HEK293 (cell line): ENCODE measurements around the gene FERMT1.
A peak's percentile ranks its signal among the peaks of the same experiment; 100 is the strongest.

ENCODE experiments used
- CTCF ChIA-PET: fragments of 350-600 bp; formaldehyde crosslinking; extraction: SDS; loops from one replicate; lab custom pipeline; 2021; ENCODE audit warnings: antibody characterized with exemption; lab: Yijun Ruan, JAX
- POLR2A ChIA-PET: fragments of 300-600 bp; formaldehyde crosslinking; extraction: SDS; loops from one replicate; lab custom pipeline; 2020; ENCODE audit warnings: antibody characterized with exemption, inconsistent platforms; lab: Yijun Ruan, JAX
- H3K27ac ChIP-seq: fragments of 200-500 bp; sonication (Bioruptor generic); 2 replicates; pipeline ENCODE4 v1.5.1; 2014; ENCODE audit warnings: low read depth, low read length, control low read depth, inconsistent platforms; ENCODE audit errors: extremely low read depth
- H3K36me3 ChIP-seq, 2 experiments: fragments of 200-500 bp in 1 of 2; sonication (Bioruptor generic) in 1 of 2; 1 replicate in 1 of 2; 2 replicates in 1 of 2; pipeline ENCODE4 v1.5.1; 2014 to 2017; ENCODE audit warnings: inconsistent platforms in 2 of 2, low read length in 2 of 2; ENCODE audit not compliant: control insufficient read depth in 2 of 2, insufficient read depth in 1 of 2
- H3K4me1 ChIP-seq: fragments of 200-500 bp; sonication (Bioruptor generic); 2 replicates; pipeline ENCODE4 v1.5.1; 2014; ENCODE audit warnings: mild to moderate bottlenecking, low read length, inconsistent platforms; ENCODE audit not compliant: control insufficient read depth, insufficient read depth
- H3K4me3 ChIP-seq: 2 replicates; pipeline ENCODE4 v1.5.1; 2011; ENCODE audit warnings: low read depth, mild to moderate bottlenecking, control low read depth, low read length, moderate library complexity
- H3K9me3 ChIP-seq: fragments of 200-500 bp; sonication (Bioruptor generic); 2 replicates; pipeline ENCODE4 v1.5.1; 2014; ENCODE audit warnings: low read depth, low read length, inconsistent platforms; ENCODE audit not compliant: control insufficient read depth, insufficient read depth
- GLIS1 ChIP-seq: fragments of 450-650 bp; formaldehyde crosslinking; IDR thresholded peaks from 2 replicates; pipeline ENCODE4 v1.5.1; 2016; ENCODE audit warnings: missing biosample characterization, missing genetic modification characterization
- KLF17 ChIP-seq: fragments of 450-650 bp; formaldehyde crosslinking; IDR thresholded peaks from 2 replicates; pipeline ENCODE4 v1.5.1; 2016; ENCODE audit warnings: missing biosample characterization, missing genetic modification characterization
- RBAK ChIP-seq: fragments of 450-650 bp; formaldehyde crosslinking; IDR thresholded peaks from 2 replicates; pipeline ENCODE4 v1.5.1; 2016; ENCODE audit warnings: missing biosample characterization, missing genetic modification characterization
- REPIN1 ChIP-seq: fragments of 450-650 bp; formaldehyde crosslinking; IDR thresholded peaks from 2 replicates; pipeline ENCODE4 v1.5.1; 2017; ENCODE audit warnings: missing biosample characterization, missing genetic modification characterization, low read depth
- SETDB1 ChIP-seq: IDR thresholded peaks from one replicate; pipeline ENCODE4 v1.6.1; 2017; ENCODE audit warnings: mild to moderate bottlenecking, low read length, moderate library complexity, mixed read lengths; ENCODE audit not compliant: insufficient read length
- ZBTB17 ChIP-seq: fragments of 450-650 bp; formaldehyde crosslinking; IDR thresholded peaks from 2 replicates; pipeline ENCODE4 v1.5.1; 2016; ENCODE audit warnings: missing biosample characterization, missing genetic modification characterization
- ZBTB7A ChIP-seq: fragments of 450-650 bp; formaldehyde crosslinking; IDR thresholded peaks from 2 replicates; pipeline ENCODE4 v1.5.1; 2016; ENCODE audit warnings: low read depth, missing biosample characterization, missing genetic modification characterization
- ZFHX2 ChIP-seq: fragments of 450-650 bp; formaldehyde crosslinking; conservative IDR thresholded peaks from 2 replicates; pipeline ENCODE4 v1.5.1; 2016; ENCODE audit warnings: missing biosample characterization, missing genetic modification characterization
- ZNF157 ChIP-seq: fragments of 450-650 bp; formaldehyde crosslinking; IDR thresholded peaks from 2 replicates; pipeline ENCODE4 v1.5.1; 2016; ENCODE audit warnings: missing biosample characterization, missing genetic modification characterization
- ZNF202 ChIP-seq: fragments of 450-650 bp; formaldehyde crosslinking; IDR thresholded peaks from 2 replicates; pipeline ENCODE4 v1.5.1; 2016; ENCODE audit warnings: missing biosample characterization, missing genetic modification characterization, borderline replicate concordance
- ZNF248 ChIP-seq: fragments of 450-650 bp; formaldehyde crosslinking; IDR thresholded peaks from 2 replicates; pipeline ENCODE4 v1.5.1; 2017; ENCODE audit warnings: missing biosample characterization, missing genetic modification characterization
- ZNF354C ChIP-seq: fragments of 450-650 bp; formaldehyde crosslinking; IDR thresholded peaks from 2 replicates; pipeline ENCODE4 v1.5.1; 2016; ENCODE audit warnings: missing biosample characterization, missing genetic modification characterization, low read depth, borderline replicate concordance
- ZNF416 ChIP-seq: fragments of 450-650 bp; formaldehyde crosslinking; IDR thresholded peaks from 2 replicates; pipeline ENCODE4 v1.5.1; 2016; ENCODE audit warnings: missing biosample characterization, missing genetic modification characterization
- ZNF426 ChIP-seq: fragments of 450-650 bp; formaldehyde crosslinking; IDR thresholded peaks from 2 replicates; pipeline ENCODE4 v1.5.1; 2017; ENCODE audit warnings: missing biosample characterization, missing genetic modification characterization, mild to moderate bottlenecking, inconsistent platforms, moderate library complexity
- ZNF433 ChIP-seq: fragments of 450-650 bp; formaldehyde crosslinking; IDR thresholded peaks from 2 replicates; pipeline ENCODE4 v1.5.1; 2016; ENCODE audit warnings: missing biosample characterization, missing genetic modification characterization, low read depth
- ZNF48 ChIP-seq: fragments of 450-650 bp; formaldehyde crosslinking; IDR thresholded peaks from 2 replicates; pipeline ENCODE4 v1.5.1; 2016; ENCODE audit warnings: missing biosample characterization, missing genetic modification characterization
- ZNF488 ChIP-seq: fragments of 450-650 bp; formaldehyde crosslinking; IDR thresholded peaks from 2 replicates; pipeline ENCODE4 v1.5.1; 2016; ENCODE audit warnings: missing biosample characterization, missing genetic modification characterization
- ZNF501 ChIP-seq: fragments of 450-650 bp; formaldehyde crosslinking; IDR thresholded peaks from 2 replicates; pipeline ENCODE4 v1.5.1; 2016; ENCODE audit warnings: missing biosample characterization, missing genetic modification characterization
- ZNF624 ChIP-seq: fragments of 450-650 bp; formaldehyde crosslinking; IDR thresholded peaks from 2 replicates; pipeline ENCODE4 v1.5.1; 2017; ENCODE audit warnings: missing biosample characterization, missing genetic modification characterization
- ZNF626 ChIP-seq: fragments of 450-650 bp; sonication (Bioruptor Pico); formaldehyde crosslinking; IDR thresholded peaks from 2 replicates; pipeline ENCODE4 v1.5.1; 2018; ENCODE audit warnings: missing biosample characterization, missing genetic modification characterization, inconsistent platforms
- ZNF654 ChIP-seq: fragments of 450-650 bp; formaldehyde crosslinking; IDR thresholded peaks from 2 replicates; pipeline ENCODE4 v1.5.1; 2016; ENCODE audit warnings: low read depth, missing biosample characterization, missing genetic modification characterization
- ZNF701 ChIP-seq: fragments of 450-650 bp; formaldehyde crosslinking; IDR thresholded peaks from 2 replicates; pipeline ENCODE4 v1.5.1; 2016; ENCODE audit warnings: missing biosample characterization, missing genetic modification characterization

Gene FERMT1

GRCh38 chr20:6157345-6157744, 34.5 kb upstream of the FERMT1 start:
- Histone ChIP-seq H3K36me3 (no peaks in the 10 kb centered on the region), H3K9me3 (no peaks in the 10 kb centered on the region), H3K4me1 (no peaks in the 10 kb centered on the region), H3K27ac (no peak overlapping the region), H3K4me3 (no peak overlapping the region)
- TF ChIP-seq ZNF654 (no peak), RBAK (tag by site-specific recombination) (no peak), SETDB1 (peak; percentile 29), ZNF202 (no peak), ZNF501 (tag by site-specific recombination) (no peak)
- CTCF ChIA-PET, result interaction anchor here (0.6 kb wide), 2 partner anchors 207 to 1758 kb away, joined by 4 read pairs; no protein-coding TSS in a partner anchor
- POLR2A ChIA-PET, result no interaction called here

- ChIA-PET POLR2A (no interaction called here), CTCF (interaction anchor here (0.6 kb wide), 2 partner anchors 10 to 769 kb away, joined by 4 read pairs; no protein-coding TSS in a partner anchor)
- H3K4me1 ChIP-seq, result no peaks in the 10 kb centered on the region
- no peak overlapping the region for H3K4me3 ChIP-seq
- TF ChIP-seq ZBTB17 (no peak), ZNF624 (tag by site-specific recombination) (no peak), ZNF157 (tag by site-specific recombination) (no peak), ZNF426 (tag by site-specific recombination) (no peak)
- H3K36me3 ChIP-seq, result no peaks in the 10 kb centered on the region
- H3K27ac ChIP-seq, result no peak overlapping the region
- H3K9me3 ChIP-seq, result no peaks in the 10 kb centered on the region
Measured at GRCh38 chr20:6152777-6153176, 29.9 kb upstream of the FERMT1 start.

GRCh38 chr20:6148073-6148472, 25.2 kb upstream of the FERMT1 start:
- Histone ChIP-seq H3K9me3 (no peaks in the 10 kb centered on the region), H3K27ac (no peak overlapping the region), H3K36me3 (no peaks in the 10 kb centered on the region), H3K4me1 (no peaks in the 10 kb centered on the region), H3K4me3 (no peak overlapping the region)
- CTCF ChIA-PET, result no interaction called here
- TF ChIP-seq ZFHX2 (tag by site-specific recombination), result no peak
- TF ChIP-seq REPIN1, result no peak
- no peak for TF ChIP-seq ZNF354C (tag by site-specific recombination)
- no peak for TF ChIP-seq ZNF701 (tag by site-specific recombination)
- no peak for TF ChIP-seq KLF17 (tag by site-specific recombination)
- no peak for TF ChIP-seq ZNF48 (tag by site-specific recombination)
- TF ChIP-seq ZNF433 (tag by site-specific recombination), result no peak
- no peak for TF ChIP-seq ZNF248 (tag by site-specific recombination)
- TF ChIP-seq ZNF488, result no peak
- no peak for TF ChIP-seq ZNF416
- no peak for TF ChIP-seq ZBTB7A
- TF ChIP-seq ZNF626, result no peak
- TF ChIP-seq GLIS1 (tag by site-specific recombination), result no peak
- POLR2A ChIA-PET, result no interaction called here
